Activated CD8-positive, alpha-beta T cell treated with anti-CD3 and anti-CD28 coated beads, Interleukin-2, amount 10 ng/mL, durations not matched to agents 7 days and 5 days (primary cell): ENCODE data around the gene PPARG. TPM values are rescaled to one million over a fixed set of nuclear protein-coding genes. Genes with fewer than 3 reads are reported as not detected.

Experiments used
- ATAC-seq: fragments of 150-1000 bp; cut with Tn5 transposase; one replicate; pipeline ENCODE4 v1.10.0; 2021; ENCODE audit warnings: moderate library complexity
- CTCF ChIA-PET: fragments of 350-600 bp; sonication (Branson Sonifier 250); formaldehyde crosslinking; loops from one replicate; lab custom pipeline; 2021; ENCODE audit warnings: antibody characterized with exemption; lab: Charles Lee
- POLR2A ChIA-PET: fragments of 350-600 bp; sonication (Branson Sonifier 250); formaldehyde crosslinking; loops from one replicate; lab custom pipeline; 2021; ENCODE audit warnings: antibody characterized with exemption; lab: Charles Lee
- DNase-seq: peaks from one replicate; pipeline ENCODE4 v3.0.0-alpha.2; 2020
- H3K27ac Mint-ChIP-seq: one replicate; pipeline ENCODE4 v1.8.0; 2021; ENCODE audit warnings: mild to moderate bottlenecking, mixed read lengths
- H3K27me3 Mint-ChIP-seq: one replicate; pipeline ENCODE4 v1.8.0; 2021; ENCODE audit warnings: low read depth, mixed read lengths
- H3K36me3 Mint-ChIP-seq: one replicate; pipeline ENCODE4 v1.8.0; 2021; ENCODE audit warnings: low read depth, mixed read lengths
- H3K4me1 Mint-ChIP-seq: one replicate; pipeline ENCODE4 v1.8.0; 2021; ENCODE audit warnings: low read depth, mixed read lengths
- H3K4me3 Mint-ChIP-seq: one replicate; pipeline ENCODE4 v1.8.0; 2021; ENCODE audit warnings: mild to moderate bottlenecking, mixed read lengths
- H3K9me3 Mint-ChIP-seq: one replicate; pipeline ENCODE4 v1.8.0; 2022; ENCODE audit warnings: mixed read lengths; ENCODE audit not compliant: insufficient read depth
- total RNA-seq, 2 experiments: library from RNA; stranded (reverse); gene quantifications; one replicate each; pipeline ENCODE4 v1.2.3, GENCODE V29; 2021

PPARG gene
- total RNA-seq, 2 experiments from 2014 or later, result not detected

- ChIA-PET POLR2A (no interaction called here), CTCF (no interaction called here)
- Mint-ChIP-seq H3K9me3 (no peaks in the 10 kb centered on the region), H3K36me3 (no peaks in the 10 kb centered on the region), H3K27ac (no peak overlapping the region), H3K27me3 (peaks cover 11% of the 10 kb centered on the region), H3K4me3 (no peak overlapping the region), H3K4me1 (no peaks in the 10 kb centered on the region)
- DNase-seq, result no peak
- no peak for ATAC-seq
These were observed 141.2 kb downstream of the PPARG start for GRCh38 chr3:12430086-12430485.

GRCh38 chr3:12433823-12434222 lies 145.0 kb downstream of the PPARG start:
- Mint-ChIP-seq H3K27ac (no peak overlapping the region), H3K4me3 (no peak overlapping the region), H3K9me3 (no peaks in the 10 kb centered on the region), H3K27me3 (peaks cover 15% of the 10 kb centered on the region), H3K4me1 (no peaks in the 10 kb centered on the region), H3K36me3 (no peaks in the 10 kb centered on the region)
- DNase-seq (no peak), ATAC-seq (no peak)
- ChIA-PET POLR2A (no interaction called here), CTCF (no interaction called here)

- H3K4me3 Mint-ChIP-seq, result no peak overlapping the region
- ChIA-PET POLR2A (no interaction called here), CTCF (interaction anchor here (1.0 kb wide), 1 partner anchor 302 kb away, joined by 3 read pairs; no protein-coding TSS in a partner anchor)
- H3K27me3 Mint-ChIP-seq, result peaks cover 10% of the 10 kb centered on the region
- H3K36me3 Mint-ChIP-seq, result no peaks in the 10 kb centered on the region
- no peak overlapping the region for H3K27ac Mint-ChIP-seq
- no peaks in the 10 kb centered on the region for H3K9me3 Mint-ChIP-seq
- no peak for ATAC-seq
- no peaks in the 10 kb centered on the region for H3K4me1 Mint-ChIP-seq
- no peak for DNase-seq
These were observed 147.8 kb downstream of the PPARG start for GRCh38 chr3:12436514-12437220.

- H3K36me3 Mint-ChIP-seq, result no peaks in the 10 kb centered on the region
- H3K27ac Mint-ChIP-seq, result no peak overlapping the region
- DNase-seq (no peak), ATAC-seq (no peak)
- no peaks in the 10 kb centered on the region for H3K9me3 Mint-ChIP-seq
- ChIA-PET CTCF (interaction anchor here (1.0 kb wide), 1 partner anchor 302 kb away, joined by 3 read pairs; no protein-coding TSS in a partner anchor), POLR2A (no interaction called here)
- no peaks in the 10 kb centered on the region for H3K4me1 Mint-ChIP-seq
- H3K4me3 Mint-ChIP-seq, result no peak overlapping the region
- H3K27me3 Mint-ChIP-seq, result peaks cover 10% of the 10 kb centered on the region
These were observed 148.3 kb downstream of the PPARG start for GRCh38 chr3:12437221-12437605.

- Mint-ChIP-seq H3K36me3 (no peaks in the 10 kb centered on the region), H3K4me3 (no peak overlapping the region), H3K9me3 (no peaks in the 10 kb centered on the region), H3K4me1 (no peaks in the 10 kb centered on the region), H3K27me3 (peaks cover 10% of the 10 kb centered on the region), H3K27ac (no peak overlapping the region)
- POLR2A ChIA-PET, result no interaction called here
- ATAC-seq (no peak), DNase-seq (no peak)
- CTCF ChIA-PET, result no interaction called here
These were observed 149.0 kb downstream of the PPARG start for GRCh38 chr3:12437861-12438260.

- Mint-ChIP-seq H3K27me3 (peaks cover 10% of the 10 kb centered on the region), H3K27ac (no peak overlapping the region), H3K9me3 (no peaks in the 10 kb centered on the region), H3K4me3 (no peak overlapping the region), H3K36me3 (no peaks in the 10 kb centered on the region), H3K4me1 (no peaks in the 10 kb centered on the region)
- POLR2A ChIA-PET, result no interaction called here
- ATAC-seq (no peak), DNase-seq (no peak)
- CTCF ChIA-PET, result no interaction called here
These were observed 149.4 kb downstream of the PPARG start for GRCh38 chr3:12438318-12438717.

GRCh38 chr3:12439161-12439940 lies 150.5 kb downstream of the PPARG start:
- Mint-ChIP-seq H3K4me3 (no peak overlapping the region), H3K36me3 (no peaks in the 10 kb centered on the region), H3K4me1 (no peaks in the 10 kb centered on the region), H3K27ac (no peak overlapping the region), H3K27me3 (peaks cover 6% of the 10 kb centered on the region), H3K9me3 (no peaks in the 10 kb centered on the region)
- POLR2A ChIA-PET, result no interaction called here
- CTCF ChIA-PET, result no interaction called here
- no peak for DNase-seq
- ATAC-seq, result no peak

GRCh38 chr3:12440927-12441714 lies 152.3 kb downstream of the PPARG start:
- Mint-ChIP-seq H3K4me3 (no peak overlapping the region), H3K27ac (no peak overlapping the region), H3K9me3 (no peaks in the 10 kb centered on the region), H3K27me3 (peaks cover 4% of the 10 kb centered on the region), H3K36me3 (no peaks in the 10 kb centered on the region), H3K4me1 (no peaks in the 10 kb centered on the region)
- POLR2A ChIA-PET, result no interaction called here
- no peak for ATAC-seq
- CTCF ChIA-PET, result no interaction called here
- DNase-seq, result no peak

- CTCF ChIA-PET, result interaction anchor here (1.2 kb wide), 1 partner anchor 9 kb away, joined by 3 read pairs; no protein-coding TSS in a partner anchor
- DNase-seq, result no peak
- ATAC-seq, result no peak
- H3K27ac Mint-ChIP-seq, result no peak overlapping the region
- no peaks in the 10 kb centered on the region for H3K36me3 Mint-ChIP-seq
- no peaks in the 10 kb centered on the region for H3K4me1 Mint-ChIP-seq
- H3K27me3 Mint-ChIP-seq, result no peaks in the 10 kb centered on the region
- H3K9me3 Mint-ChIP-seq, result no peaks in the 10 kb centered on the region
- POLR2A ChIA-PET, result no interaction called here
- no peak overlapping the region for H3K4me3 Mint-ChIP-seq
These were observed 154.0 kb downstream of the PPARG start for GRCh38 chr3:12442654-12443501.

- no peak overlapping the region for H3K4me3 Mint-ChIP-seq
- ChIA-PET POLR2A (no interaction called here), CTCF (no interaction called here)
- no peaks in the 10 kb centered on the region for H3K36me3 Mint-ChIP-seq
- DNase-seq, result no peak
- H3K27me3 Mint-ChIP-seq, result no peaks in the 10 kb centered on the region
- no peak for ATAC-seq
- H3K9me3 Mint-ChIP-seq, result no peaks in the 10 kb centered on the region
- no peak overlapping the region for H3K27ac Mint-ChIP-seq
- no peaks in the 10 kb centered on the region for H3K4me1 Mint-ChIP-seq
These were observed 155.1 kb downstream of the PPARG start for GRCh38 chr3:12443781-12444522.
